SH-SY5Y (cell line): ENCODE results near the gene SLC39A2.

ENCODE experiments used
- GATA2 ChIP-seq: IDR thresholded peaks from 2 replicates; pipeline ENCODE4 v1.6.1; 2011; ENCODE audit warnings: mild to moderate bottlenecking, low read depth, low read length
- GATA3 ChIP-seq: IDR thresholded peaks from 2 replicates; pipeline ENCODE4 v1.6.1; 2011; ENCODE audit warnings: low read depth, mild to moderate bottlenecking, low read length, moderate library complexity

SLC39A2 gene

GRCh38 chr14:21017528-21018245 is 18.6 kb downstream of the SLC39A2 start:
- TF ChIP-seq GATA2: no peak

- TF ChIP-seq GATA3 (no peak), GATA2 (no peak)
Observed at GRCh38 chr14:21018286-21018685, 19.2 kb downstream of the SLC39A2 start.

GRCh38 chr14:21018781-21019180 is 19.7 kb downstream of the SLC39A2 start:
- TF ChIP-seq GATA3 (no peak), GATA2 (no peak)

DNA sequence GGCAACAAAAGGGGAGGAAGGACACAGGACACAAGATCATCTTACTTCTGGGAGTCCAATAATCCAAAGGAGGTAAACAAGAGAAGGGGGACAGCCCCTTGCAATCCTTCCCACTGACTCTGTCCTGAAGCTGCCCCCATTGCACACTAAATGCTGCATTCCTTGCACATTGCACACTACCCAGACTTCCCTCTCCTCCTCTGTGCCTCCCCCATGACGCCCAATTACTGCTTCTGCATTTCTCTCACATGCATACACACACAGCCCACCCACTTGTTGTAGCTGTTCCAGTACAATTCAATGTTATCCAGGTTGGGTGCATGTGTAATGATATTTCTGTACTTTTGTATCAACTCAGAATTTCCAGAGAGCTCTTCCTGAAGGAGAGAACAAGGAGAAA is 20.3 kb downstream of the SLC39A2 start:
- TF ChIP-seq GATA3 (no peak), GATA2 (no peak)

GRCh38 chr14:21020977-21021545 is 22.0 kb downstream of the SLC39A2 start:
- TF ChIP-seq GATA3 (no peak), GATA2 (no peak)

DNA sequence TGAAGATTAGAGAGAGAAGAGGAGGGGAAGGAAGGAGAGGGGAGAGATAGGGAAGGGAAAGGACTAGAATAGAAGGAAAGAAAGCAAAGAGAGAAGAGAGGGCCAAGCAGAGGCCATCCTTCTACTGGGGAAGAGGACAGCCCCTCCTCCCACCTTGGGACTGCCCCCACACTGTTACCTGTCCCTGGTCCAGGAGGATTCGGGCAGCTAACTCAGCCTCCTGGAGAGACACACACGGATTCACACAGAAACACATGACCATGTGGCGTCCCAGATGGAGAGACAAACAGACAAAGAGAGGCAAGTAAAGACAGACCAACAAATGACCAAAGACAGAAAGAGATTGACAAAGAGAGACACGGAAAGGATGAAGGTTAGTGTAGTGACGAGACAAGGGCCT is 23.6 kb downstream of the SLC39A2 start:
- TF ChIP-seq GATA3 (no peak), GATA2 (no peak)

DNA sequence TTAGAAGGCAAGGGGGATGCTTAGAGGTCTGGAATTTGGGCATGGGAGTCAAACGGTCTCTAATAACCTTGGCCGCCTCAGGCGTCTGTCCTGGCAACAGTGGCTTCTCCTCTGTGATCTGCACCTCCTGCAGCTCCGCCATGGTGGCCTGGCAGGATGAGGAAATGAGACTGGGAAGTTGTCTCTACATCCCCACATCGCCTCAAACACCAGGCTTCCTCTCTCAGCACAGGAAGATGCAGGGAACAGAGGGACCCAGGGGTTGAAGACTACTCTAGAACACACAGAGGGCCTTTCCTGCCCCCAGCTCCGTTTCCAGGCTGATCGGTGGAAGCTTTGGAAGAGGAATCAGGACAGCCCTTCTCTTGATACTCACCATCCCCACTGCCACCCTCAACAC is 24.1 kb downstream of the SLC39A2 start:
- TF ChIP-seq GATA3 (no peak), GATA2 (no peak)

- TF ChIP-seq GATA3 (no peak), GATA2 (no peak)
Observed at GRCh38 chr14:21023817-21024584, 24.9 kb downstream of the SLC39A2 start.

GRCh38 chr14:21024585-21025370 is 25.7 kb downstream of the SLC39A2 start, which contains the start of gene NDRG2:
TSS of gene NDRG2 (minus strand) at chr14:21025061. CDS start at chr14:21023315, 1,746 bp downstream.
- TF ChIP-seq GATA2 (no peak), GATA3 (no peak)

GRCh38 chr14:21025371-21026273 is 26.5 kb downstream of the SLC39A2 start:
- TF ChIP-seq GATA3: no peak
- TF ChIP-seq GATA2: no peak

GRCh38 chr14:21026274-21026987 is 27.3 kb downstream of the SLC39A2 start:
- no peak for TF ChIP-seq GATA3
- no peak for TF ChIP-seq GATA2

DNA sequence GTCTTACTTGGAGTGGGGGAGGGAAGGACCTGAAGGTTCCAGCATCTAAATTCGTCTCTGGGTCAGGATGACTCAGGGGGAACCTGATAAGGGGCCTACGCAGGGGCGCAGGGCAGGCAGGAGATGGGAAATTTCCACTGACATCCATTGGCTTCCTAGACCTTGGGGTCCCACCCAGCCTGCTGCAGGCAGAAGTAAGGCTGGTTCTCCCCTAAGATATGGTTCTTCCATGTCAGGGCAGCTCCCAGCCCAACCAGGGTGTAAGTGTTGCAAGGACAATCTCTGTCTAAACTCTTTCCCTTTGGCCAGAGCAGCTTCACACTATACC is 27.9 kb downstream of the SLC39A2 start:
- TF ChIP-seq GATA3: no peak
- no peak for TF ChIP-seq GATA2

DNA sequence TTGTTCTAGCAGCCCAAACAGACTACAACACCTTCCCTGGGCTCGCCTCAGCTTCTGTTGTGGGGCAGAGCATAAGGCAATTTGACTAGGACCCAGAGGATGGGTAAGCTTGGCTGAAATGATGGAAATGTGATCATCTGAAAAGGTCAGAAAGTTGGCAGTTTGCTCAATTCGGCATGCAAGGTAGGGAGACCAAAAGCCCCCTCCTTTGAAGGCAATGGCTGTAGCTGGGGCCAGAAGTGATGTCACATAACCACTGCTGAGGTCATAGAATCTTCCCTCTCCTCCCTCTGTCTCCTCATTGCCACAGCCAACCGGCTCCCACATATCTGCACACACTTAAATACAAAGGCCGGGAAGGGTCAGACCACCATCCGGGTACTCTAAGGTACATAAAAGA is 30.8 kb downstream of the SLC39A2 start, which contains the start of gene TPPP2:
TSS of gene TPPP2 (plus strand) at position 301 of the 400 bp plus-strand sequence. CDS start 365 bp downstream, outside the sequence.
- TF ChIP-seq GATA3 (no peak), GATA2 (no peak)
